ENCODE data around the gene DAPK1.

Gene DAPK1

GRCh38 chr9:87497604-87498045 is at the start of gene DAPK1:
TSS of gene DAPK1 (plus strand) at chr9:87497867. CDS start at chr9:87499078, 1,211 bp downstream.
- in situ Hi-C loops (cut with MboI; ENCODE audit: low sequenced_read_pairs): no loop called here

GRCh38 chr9:87451149-87451548 is 46.5 kb upstream of the DAPK1 start:
- in situ Hi-C loops (cut with MboI; ENCODE audit: low sequenced_read_pairs): no loop called here

- in situ Hi-C loops (cut with MboI; ENCODE audit: low sequenced_read_pairs): no loop called here
These were observed 42.3 kb upstream of the DAPK1 start for GRCh38 chr9:87455407-87455806.

- in situ Hi-C loops (cut with MboI; ENCODE audit: low sequenced_read_pairs): no loop called here
These were observed 36.4 kb upstream of the DAPK1 start for GRCh38 chr9:87461256-87461655.

GRCh38 chr9:87464110-87464991 is 33.3 kb upstream of the DAPK1 start:
- in situ Hi-C loops (cut with MboI; ENCODE audit: low sequenced_read_pairs): no loop called here

GRCh38 chr9:87464992-87465378 is 32.7 kb upstream of the DAPK1 start:
- in situ Hi-C loops (cut with MboI; ENCODE audit: low sequenced_read_pairs): no loop called here

- in situ Hi-C loops (cut with MboI; ENCODE audit: low sequenced_read_pairs): no loop called here
These were observed 31.9 kb upstream of the DAPK1 start for GRCh38 chr9:87465816-87466215.

GRCh38 chr9:87467187-87467586 is 30.5 kb upstream of the DAPK1 start:
- in situ Hi-C loops (cut with MboI; ENCODE audit: low sequenced_read_pairs): no loop called here

- in situ Hi-C loops (cut with MboI; ENCODE audit: low sequenced_read_pairs): no loop called here
These were observed 27.7 kb upstream of the DAPK1 start for GRCh38 chr9:87469793-87470465.

GRCh38 chr9:87471746-87472145 is 25.9 kb upstream of the DAPK1 start:
- in situ Hi-C loops (cut with MboI; ENCODE audit: low sequenced_read_pairs): no loop called here

- in situ Hi-C loops (cut with MboI; ENCODE audit: low sequenced_read_pairs): no loop called here
These were observed 22.2 kb upstream of the DAPK1 start for GRCh38 chr9:87475463-87475862.

GRCh38 chr9:87478226-87478992 is 19.3 kb upstream of the DAPK1 start:
- in situ Hi-C loops (cut with MboI; ENCODE audit: low sequenced_read_pairs): no loop called here

GRCh38 chr9:87479801-87480201 is 17.9 kb upstream of the DAPK1 start:
- in situ Hi-C loops (cut with MboI; ENCODE audit: low sequenced_read_pairs): no loop called here

- in situ Hi-C loops (cut with MboI; ENCODE audit: low sequenced_read_pairs): no loop called here
These were observed 15.5 kb upstream of the DAPK1 start for GRCh38 chr9:87481890-87482855.

GRCh38 chr9:87490225-87490624 is 7.4 kb upstream of the DAPK1 start:
- in situ Hi-C loops (cut with MboI; ENCODE audit: low sequenced_read_pairs): no loop called here

- in situ Hi-C loops (cut with MboI; ENCODE audit: low sequenced_read_pairs): no loop called here
These were observed 6.8 kb upstream of the DAPK1 start for GRCh38 chr9:87490907-87491306.

- in situ Hi-C loops (cut with MboI; ENCODE audit: low sequenced_read_pairs): no loop called here
These were observed 6.1 kb upstream of the DAPK1 start for GRCh38 chr9:87491523-87491922.

- in situ Hi-C loops (cut with MboI; ENCODE audit: low sequenced_read_pairs): no loop called here
These were observed 5.0 kb upstream of the DAPK1 start for GRCh38 chr9:87492642-87493041.

GRCh38 chr9:87494970-87495471 is 2.6 kb upstream of the DAPK1 start:
- in situ Hi-C loops (cut with MboI; ENCODE audit: low sequenced_read_pairs): no loop called here

- in situ Hi-C loops (cut with MboI; ENCODE audit: low sequenced_read_pairs): no loop called here
These were observed 525 bp upstream of the DAPK1 start for GRCh38 chr9:87497080-87497603.
